DND-41 (cell line): Measurements from ENCODE around the gene INTS1.
"Not testable (repeated sequence)": the region's sequence is repeated elsewhere in the genome, so short reads cannot be mapped to it uniquely, and the experiment has no call there.

Experiments
- ATAC-seq: fragments of 200-7000 bp; cut with Tn5 transposase; 3 replicates; pipeline ENCODE4 v1.9.1; 2021; ENCODE audit warnings: low read depth; ENCODE audit not compliant: insufficient read depth
- DNase-seq: peaks from one replicate; pipeline ENCODE4 v3.0.0-alpha.2; 2020
- H2AFZ ChIP-seq: 2 replicates; pipeline ENCODE4 v1.6.0; 2012; ENCODE audit warnings: low read depth, low read length
- H3K27ac ChIP-seq: 2 replicates; pipeline ENCODE4 v1.5.1; 2012; ENCODE audit warnings: low read length, inconsistent platforms
- H3K27me3 ChIP-seq: fragments of 200-600 bp; sonication (generic); 2 replicates; pipeline ENCODE4 v1.6.0; 2012; ENCODE audit warnings: low read length, mild to moderate bottlenecking, inconsistent platforms; ENCODE audit not compliant: insufficient read depth, poor library complexity
- H3K36me3 ChIP-seq: 2 replicates; pipeline ENCODE4 v1.5.1; 2012; ENCODE audit warnings: low read length, inconsistent platforms; ENCODE audit not compliant: insufficient read depth
- H3K4me1 ChIP-seq: 2 replicates; pipeline ENCODE4 v1.5.1; 2012; ENCODE audit warnings: mild to moderate bottlenecking, low read length; ENCODE audit not compliant: insufficient read depth
- H3K4me2 ChIP-seq: 2 replicates; pipeline ENCODE4 v1.6.0; 2012; ENCODE audit warnings: mild to moderate bottlenecking, moderate library complexity, low read length, inconsistent platforms; ENCODE audit not compliant: insufficient read depth
- H3K4me3 ChIP-seq, 2 experiments: fragments of 200-600 bp in 1 of 2; shearing (Covaris generic) in 1 of 2; 2 replicates each; pipeline ENCODE4 v1.5.1; 2012 to 2016; ENCODE audit warnings: inconsistent platforms in 2 of 2, low read length in 2 of 2, mild to moderate bottlenecking in 2 of 2, low read depth in 1 of 2, moderate library complexity in 1 of 2
- H3K79me2 ChIP-seq: 2 replicates; pipeline ENCODE4 v1.6.0; 2012; ENCODE audit warnings: low read length, inconsistent platforms; ENCODE audit not compliant: insufficient read depth
- H3K9ac ChIP-seq: 2 replicates; pipeline ENCODE4 v1.6.0; 2012; ENCODE audit warnings: low read depth, mild to moderate bottlenecking, inconsistent platforms, low read length, moderate library complexity
- H3K9me3 ChIP-seq: 2 replicates; pipeline ENCODE4 v1.5.1; 2012; ENCODE audit warnings: low read length, moderate library complexity, mild to moderate bottlenecking, inconsistent platforms; ENCODE audit not compliant: insufficient read depth, severe bottlenecking
- H4K20me1 ChIP-seq: 2 replicates; pipeline ENCODE4 v1.6.0; 2012; ENCODE audit warnings: low read length; ENCODE audit not compliant: insufficient read depth
- EZH2 ChIP-seq: IDR thresholded peaks from 3 replicates; pipeline ENCODE4 v1.6.1; 2012; ENCODE audit warnings: borderline replicate concordance, low read depth, mild to moderate bottlenecking, moderate library complexity, low read length, inconsistent platforms; ENCODE audit not compliant: severe bottlenecking
- TF ChIP-seq, protein P1 (sequence below): IDR thresholded peaks from 2 replicates; pipeline ENCODE4 v1.5.1; 2012; ENCODE audit warnings: borderline replicate concordance, low read length, moderate library complexity, mild to moderate bottlenecking; ENCODE audit not compliant: poor library complexity, severe bottlenecking; ENCODE audit errors: extremely low read depth

The INTS1 gene

DNA sequence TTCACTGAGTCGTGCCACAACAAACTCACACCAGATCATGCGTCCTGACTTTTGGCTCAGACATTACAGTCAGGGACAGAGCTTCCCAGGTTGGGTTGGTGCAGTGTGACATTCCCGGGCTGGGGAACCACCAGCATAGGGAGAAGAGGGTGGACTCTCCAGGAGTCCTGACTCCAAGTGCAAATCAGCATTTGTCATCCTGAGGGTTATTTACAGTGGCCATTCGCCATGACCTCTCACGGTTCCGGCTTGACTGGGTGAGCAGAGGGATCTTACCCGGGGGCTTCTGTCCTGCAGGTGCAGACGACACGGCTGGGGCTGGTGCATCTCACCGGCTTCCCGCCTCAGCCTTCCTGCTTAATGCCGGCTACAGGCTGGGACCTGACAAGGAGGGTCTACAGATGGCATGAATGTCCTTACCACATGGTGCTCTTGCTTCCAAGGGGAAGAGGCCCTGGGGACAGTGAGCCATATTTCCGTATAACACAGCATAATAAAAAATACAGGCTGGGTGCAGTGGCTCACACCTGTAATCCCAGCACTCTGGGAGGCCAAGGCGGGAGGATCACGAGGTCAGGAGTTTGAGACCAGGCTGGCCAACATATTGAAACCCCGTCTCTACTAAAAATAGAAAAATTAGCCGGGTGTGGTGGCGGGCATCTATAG is 12.5 kb upstream of the INTS1 start:
- Histone ChIP-seq H2AFZ (no peak overlapping the region), H3K4me3 (no peak overlapping the region), H3K9ac (no peak overlapping the region), H3K9me3 (no peaks in the 10 kb centered on the region), H3K4me2 (no peak overlapping the region), H3K79me2 (no peaks in the 10 kb centered on the region), H3K4me1 (peaks cover 19% of the 10 kb centered on the region), H3K36me3 (no peaks in the 10 kb centered on the region), H3K27ac (no peak overlapping the region), H4K20me1 (no peaks in the 10 kb centered on the region), H3K27me3 (no peaks in the 10 kb centered on the region)
- no peak for DNase-seq
- no peak for TF ChIP-seq EZH2
- TF ChIP-seq, protein P1, sequence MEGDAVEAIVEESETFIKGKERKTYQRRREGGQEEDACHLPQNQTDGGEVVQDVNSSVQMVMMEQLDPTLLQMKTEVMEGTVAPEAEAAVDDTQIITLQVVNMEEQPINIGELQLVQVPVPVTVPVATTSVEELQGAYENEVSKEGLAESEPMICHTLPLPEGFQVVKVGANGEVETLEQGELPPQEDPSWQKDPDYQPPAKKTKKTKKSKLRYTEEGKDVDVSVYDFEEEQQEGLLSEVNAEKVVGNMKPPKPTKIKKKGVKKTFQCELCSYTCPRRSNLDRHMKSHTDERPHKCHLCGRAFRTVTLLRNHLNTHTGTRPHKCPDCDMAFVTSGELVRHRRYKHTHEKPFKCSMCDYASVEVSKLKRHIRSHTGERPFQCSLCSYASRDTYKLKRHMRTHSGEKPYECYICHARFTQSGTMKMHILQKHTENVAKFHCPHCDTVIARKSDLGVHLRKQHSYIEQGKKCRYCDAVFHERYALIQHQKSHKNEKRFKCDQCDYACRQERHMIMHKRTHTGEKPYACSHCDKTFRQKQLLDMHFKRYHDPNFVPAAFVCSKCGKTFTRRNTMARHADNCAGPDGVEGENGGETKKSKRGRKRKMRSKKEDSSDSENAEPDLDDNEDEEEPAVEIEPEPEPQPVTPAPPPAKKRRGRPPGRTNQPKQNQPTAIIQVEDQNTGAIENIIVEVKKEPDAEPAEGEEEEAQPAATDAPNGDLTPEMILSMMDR = no peak
- no peak for ATAC-seq

DNA sequence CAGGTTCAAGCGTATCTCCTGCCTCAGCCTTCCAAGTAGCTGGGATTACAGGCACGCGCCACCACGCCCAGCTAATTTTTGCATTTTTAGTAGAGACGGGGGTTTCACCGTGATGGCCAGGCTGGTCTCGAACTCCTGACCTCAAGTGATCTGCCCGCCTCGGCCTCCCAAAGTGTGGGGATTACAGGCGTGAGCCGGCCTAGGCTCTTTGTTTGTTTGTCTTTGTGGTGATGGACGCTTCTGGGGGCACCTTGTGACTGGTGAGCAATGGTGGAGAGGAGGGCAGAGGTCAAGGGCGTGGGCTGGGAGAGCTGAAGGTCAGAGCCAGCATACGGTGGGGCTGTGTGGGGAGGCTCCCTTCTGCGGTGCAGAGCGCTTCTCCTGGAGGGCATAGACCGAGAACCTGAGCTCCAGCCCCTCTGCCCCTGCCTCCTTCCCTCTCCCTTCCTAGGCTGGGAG is 11.3 kb upstream of the INTS1 start:
- not testable (repeated sequence) for H3K27me3 ChIP-seq, ATAC-seq, H3K4me3 ChIP-seq, H3K79me2 ChIP-seq, DNase-seq, H3K36me3 ChIP-seq, H3K9me3 ChIP-seq, H3K27ac ChIP-seq, H4K20me1 ChIP-seq, H3K9ac ChIP-seq, H3K4me2 ChIP-seq, H2AFZ ChIP-seq
- peaks cover 31% of the 10 kb centered on the region for H3K4me1 ChIP-seq

DNA sequence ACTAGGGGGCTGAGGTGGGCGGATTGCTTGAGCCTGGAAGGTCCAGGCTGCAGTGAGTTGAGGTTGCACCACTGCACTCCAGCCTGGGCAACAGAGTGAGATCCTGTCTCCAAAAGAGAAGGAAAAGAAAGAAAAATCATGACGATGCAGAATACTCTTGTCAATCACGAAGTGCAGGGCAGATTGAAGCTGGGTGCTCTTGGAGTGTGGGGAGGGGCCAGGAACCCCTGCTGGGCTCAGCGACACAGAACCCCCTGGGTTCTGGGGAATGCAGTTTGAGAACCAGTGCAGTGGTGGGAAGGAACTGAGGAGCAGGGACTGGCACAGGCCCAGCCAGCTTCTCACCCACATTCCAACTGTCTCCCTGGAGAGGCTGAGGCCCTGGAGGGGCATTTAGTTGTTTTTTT is 10.8 kb upstream of the INTS1 start:
- ATAC-seq (no peak), DNase-seq (no peak)
- no peak overlapping the region for H2AFZ ChIP-seq
- H3K36me3 ChIP-seq = no peaks in the 10 kb centered on the region
- no peak for TF ChIP-seq EZH2
- TF ChIP-seq, protein P1 = no peak
- no peaks in the 10 kb centered on the region for H3K79me2 ChIP-seq
- no peak overlapping the region for H3K4me3 ChIP-seq
- no peak overlapping the region for H3K9ac ChIP-seq
- H3K4me2 ChIP-seq = no peak overlapping the region
- peaks cover 36% of the 10 kb centered on the region for H3K4me1 ChIP-seq
- no peaks in the 10 kb centered on the region for H3K9me3 ChIP-seq
- no peak overlapping the region for H3K27ac ChIP-seq
- no peaks in the 10 kb centered on the region for H4K20me1 ChIP-seq
- no peaks in the 10 kb centered on the region for H3K27me3 ChIP-seq

DNA sequence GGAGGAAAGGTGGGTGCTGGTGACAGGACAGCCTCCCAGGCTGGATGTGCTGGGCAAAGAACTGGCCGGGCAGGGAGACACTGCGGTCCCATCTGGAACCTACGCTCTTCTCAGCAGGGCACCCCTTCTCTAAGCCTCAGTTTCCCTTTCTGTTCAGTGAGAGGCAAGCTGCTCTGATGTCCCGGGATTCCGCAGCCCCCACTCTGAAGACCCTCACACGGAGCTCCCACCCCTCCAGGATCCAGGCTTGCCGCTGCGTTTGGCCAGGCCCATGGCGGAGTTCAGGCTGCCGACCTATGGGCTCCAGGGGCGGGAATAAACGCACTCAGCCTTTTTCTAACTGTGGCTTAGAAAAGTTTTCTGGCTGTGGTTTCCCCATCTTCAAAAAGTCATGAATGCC is 10.2 kb upstream of the INTS1 start:
- no peak for ATAC-seq
- Histone ChIP-seq H3K9ac (no peak overlapping the region), H3K4me3 (no peak overlapping the region), H3K79me2 (no peaks in the 10 kb centered on the region), H3K27ac (no peak overlapping the region), H3K4me1 (peaks cover 36% of the 10 kb centered on the region), H2AFZ (no peak overlapping the region), H4K20me1 (no peaks in the 10 kb centered on the region), H3K9me3 (no peaks in the 10 kb centered on the region), H3K36me3 (no peaks in the 10 kb centered on the region), H3K27me3 (no peaks in the 10 kb centered on the region), H3K4me2 (no peak overlapping the region)
- TF ChIP-seq, protein P1 = no peak
- TF ChIP-seq EZH2 = no peak
- no peak for DNase-seq
